Suppressor macrophage treated with lipopolysaccharide for 1 hour (primary cell): Measurements from ENCODE around the gene NISCH.

Experiments
- DNase-seq, 3 donors: peaks; one replicate each; pipeline ENCODE4 v3.0.0-alpha.2; 2020 to 2022

NISCH gene

DNA sequence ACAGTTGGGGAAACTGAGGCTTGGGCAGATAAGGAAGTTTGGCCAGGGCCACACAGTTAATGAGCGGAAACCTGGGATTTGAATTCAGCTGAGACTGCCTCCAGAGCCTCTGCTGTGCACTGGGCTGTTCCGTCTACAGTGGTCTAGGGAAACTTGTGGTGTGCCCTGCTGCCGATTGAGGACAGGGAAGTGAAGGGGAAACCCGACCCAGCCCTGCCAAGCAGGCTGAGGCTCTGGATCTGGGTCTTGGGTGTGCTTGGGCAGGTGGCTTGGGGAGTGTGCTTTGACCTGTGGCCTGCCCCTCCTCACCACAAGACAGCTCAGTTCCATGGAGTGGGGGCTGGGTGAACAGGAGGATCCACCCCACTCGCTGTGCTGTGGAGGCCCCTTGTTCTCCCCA is 17.6 kb downstream of the NISCH start:
- DNase-seq = peak; percentile 44 to 64 (median 51)

DNA sequence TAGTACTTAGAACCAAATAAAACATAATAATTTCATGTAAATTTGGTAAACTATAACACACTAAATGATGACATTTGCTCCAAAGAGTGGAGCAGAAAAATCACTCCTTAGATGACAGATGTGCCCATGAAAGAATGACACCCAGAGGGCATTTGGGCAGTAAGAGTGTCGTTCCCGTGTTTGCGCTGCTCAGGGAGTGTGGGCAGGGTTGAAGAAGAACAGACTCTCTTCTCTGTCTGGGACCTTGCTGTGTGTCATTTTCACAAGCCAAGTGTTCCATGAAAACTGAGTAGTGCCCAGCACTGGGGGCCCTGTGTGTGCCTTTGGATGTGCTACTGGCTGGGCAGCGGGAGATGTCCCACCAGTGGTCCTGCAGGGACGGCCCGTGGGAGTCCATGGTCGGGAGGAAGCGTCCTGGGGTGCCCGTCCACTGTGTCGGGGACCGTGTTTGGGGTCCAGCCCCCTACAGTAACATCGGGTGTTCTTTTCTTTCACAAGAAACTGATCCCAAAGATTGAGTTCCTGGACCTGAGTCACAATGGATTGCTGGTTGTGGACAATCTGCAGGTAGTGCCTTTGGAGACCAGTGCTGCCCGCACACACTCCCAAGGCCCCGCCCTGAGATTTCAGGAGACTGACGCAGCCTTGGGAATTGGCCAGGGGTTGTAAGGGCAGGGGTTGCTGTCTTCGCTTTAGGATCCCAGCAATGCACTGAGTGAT is 21.8 kb downstream of the NISCH start:
- no peak for DNase-seq

GRCh38 chr3:52477796-52478095 is 22.3 kb downstream of the NISCH start:
- DNase-seq = peak in 1 of 3 donors; percentile 31

GRCh38 chr3:52479037-52479876 is 23.9 kb downstream of the NISCH start:
- DNase-seq = no peak

GRCh38 chr3:52479877-52480575 is 24.6 kb downstream of the NISCH start:
- peak; percentile 52 to 59 (median 58) for DNase-seq

DNA sequence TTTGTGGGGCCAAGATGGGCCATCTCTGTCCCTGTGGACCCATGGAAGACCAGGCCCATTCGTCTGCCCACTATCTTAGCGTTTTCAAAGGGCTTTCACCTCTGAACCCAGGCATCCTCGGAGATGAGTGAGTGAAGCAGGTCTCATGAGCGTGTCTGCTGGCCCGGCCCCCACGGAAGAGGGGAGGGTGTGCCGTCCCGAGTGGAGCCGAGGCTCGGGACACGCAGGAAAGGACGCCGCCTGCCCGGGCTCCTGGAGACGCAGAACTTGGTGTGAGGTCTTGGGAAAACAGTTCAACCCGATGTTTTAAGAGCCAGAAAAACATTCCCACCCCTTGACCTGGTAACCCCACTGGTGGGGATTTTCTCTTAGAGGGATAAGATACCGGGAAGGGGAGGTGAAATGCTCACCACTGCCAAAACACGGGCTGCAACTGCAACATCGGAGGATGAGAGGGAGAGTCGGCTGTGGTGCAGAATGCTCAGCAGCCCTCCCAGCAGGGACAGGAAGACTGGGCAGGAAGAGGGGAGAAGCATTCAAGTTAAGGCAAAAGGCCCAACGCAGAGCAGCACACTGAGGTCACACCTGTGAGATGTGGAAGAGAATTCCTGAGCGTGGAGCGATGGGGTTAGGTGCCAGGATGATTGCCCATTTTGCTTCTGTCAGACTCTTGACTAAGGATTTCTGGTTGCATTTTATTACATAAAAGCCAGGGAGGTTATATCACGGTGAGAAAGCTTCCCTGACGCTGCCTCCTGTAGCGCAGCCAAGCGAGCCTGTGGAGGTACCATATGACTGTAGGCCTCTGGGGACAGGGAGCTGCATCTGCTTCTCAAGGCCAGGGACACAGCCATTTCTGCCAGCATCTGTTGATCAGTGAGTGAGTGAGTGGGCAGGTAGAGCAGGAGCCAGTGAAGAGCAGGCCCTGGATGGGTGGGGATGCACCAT is 25.6 kb downstream of the NISCH start:
- no peak for DNase-seq

DNA sequence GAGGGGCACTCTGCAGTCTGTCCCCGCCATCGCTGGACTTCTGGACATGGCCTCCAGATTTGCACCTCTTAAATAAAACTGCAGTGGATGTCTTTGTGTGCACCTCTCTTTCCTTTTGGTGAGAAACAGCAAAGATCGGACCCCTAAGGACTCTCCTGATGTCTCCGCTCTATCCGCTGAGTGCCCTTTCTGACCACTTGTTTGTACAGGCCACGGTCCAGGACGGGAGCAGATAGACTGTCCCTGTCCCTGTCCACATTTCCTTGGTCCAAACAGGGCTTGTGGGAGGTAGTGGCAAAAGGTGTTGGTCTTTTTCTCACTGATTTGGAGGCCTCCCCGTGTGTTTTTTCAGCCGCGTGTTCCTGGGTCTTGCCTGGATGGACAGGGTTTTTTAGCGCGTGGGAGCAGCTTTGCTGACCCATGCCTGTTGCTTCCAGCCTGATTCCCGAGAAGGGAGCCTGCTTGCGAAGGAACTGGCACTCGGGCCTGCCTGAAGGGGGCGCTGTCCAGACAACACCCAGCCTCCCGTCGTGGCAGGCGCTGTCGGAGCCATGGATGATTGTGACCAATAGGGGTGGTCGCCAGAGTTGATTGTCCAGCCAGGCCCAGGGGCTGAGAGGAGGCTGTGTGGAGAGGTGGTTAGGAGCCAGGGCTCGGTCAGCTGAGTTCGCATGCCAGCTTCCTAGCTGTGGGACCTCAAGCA is 26.6 kb downstream of the NISCH start:
- DNase-seq = no peak

DNA sequence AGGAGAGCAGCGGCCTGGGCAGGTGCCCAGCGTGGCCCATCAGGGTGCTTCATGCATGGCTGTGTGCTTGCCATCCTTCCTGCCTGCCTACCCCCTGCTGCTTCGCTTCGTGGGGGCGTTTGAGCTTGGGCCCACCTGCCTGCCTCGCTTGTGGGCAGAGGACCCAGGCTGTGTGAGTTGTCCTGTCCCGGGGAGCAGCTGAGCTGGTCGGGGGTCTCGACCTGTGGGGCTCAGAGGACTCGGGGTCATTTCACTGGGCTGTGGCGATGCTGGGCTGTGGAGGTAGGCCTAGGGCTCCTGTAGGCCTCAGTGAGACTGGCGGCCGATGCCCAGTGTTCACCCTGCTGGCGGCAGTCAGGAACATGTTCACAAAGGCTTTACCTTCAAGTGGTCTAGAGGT is 27.7 kb downstream of the NISCH start:
- no peak for DNase-seq

DNA sequence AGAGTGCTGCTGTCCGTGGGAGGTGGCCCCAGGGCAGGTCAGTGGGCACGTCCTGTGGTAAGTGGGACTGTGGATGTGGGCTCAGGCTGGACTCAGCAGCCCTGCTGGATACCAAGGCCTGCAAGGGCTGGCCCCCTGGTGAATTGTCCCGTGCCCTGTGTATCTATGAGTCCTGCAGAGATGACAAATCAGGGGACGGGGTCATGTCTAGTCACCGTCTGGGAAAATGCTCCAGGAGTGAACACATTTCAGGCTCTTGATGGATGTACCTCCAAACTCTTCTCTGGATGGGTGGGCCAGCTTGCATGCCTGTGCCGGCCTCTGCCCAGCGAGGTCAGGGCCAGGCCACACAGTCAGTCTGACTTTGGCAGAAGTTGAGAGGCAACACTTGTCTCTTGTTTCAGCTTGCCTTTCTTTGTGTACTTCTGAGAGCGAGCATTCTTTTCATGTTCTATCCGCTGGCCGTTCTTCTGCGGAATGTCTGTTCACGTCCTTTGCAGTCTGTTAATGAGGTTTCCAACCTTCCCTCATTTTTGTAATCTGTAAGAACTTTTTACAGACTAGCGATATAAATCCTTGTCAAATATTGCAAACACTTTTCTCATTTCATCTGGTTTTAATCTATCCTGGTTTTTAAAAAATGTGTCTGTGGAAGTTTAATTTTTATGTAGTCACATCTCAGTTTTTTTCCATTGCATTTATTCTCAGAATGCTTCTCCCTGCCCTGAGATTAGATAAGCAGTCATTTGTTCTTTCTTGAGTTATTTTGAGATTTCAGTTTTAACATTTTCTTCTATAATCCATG is 28.4 kb downstream of the NISCH start:
- no peak for DNase-seq

- no peak for DNase-seq
Measured at GRCh38 chr3:52484680-52485461, 29.5 kb downstream of the NISCH start.

DNA sequence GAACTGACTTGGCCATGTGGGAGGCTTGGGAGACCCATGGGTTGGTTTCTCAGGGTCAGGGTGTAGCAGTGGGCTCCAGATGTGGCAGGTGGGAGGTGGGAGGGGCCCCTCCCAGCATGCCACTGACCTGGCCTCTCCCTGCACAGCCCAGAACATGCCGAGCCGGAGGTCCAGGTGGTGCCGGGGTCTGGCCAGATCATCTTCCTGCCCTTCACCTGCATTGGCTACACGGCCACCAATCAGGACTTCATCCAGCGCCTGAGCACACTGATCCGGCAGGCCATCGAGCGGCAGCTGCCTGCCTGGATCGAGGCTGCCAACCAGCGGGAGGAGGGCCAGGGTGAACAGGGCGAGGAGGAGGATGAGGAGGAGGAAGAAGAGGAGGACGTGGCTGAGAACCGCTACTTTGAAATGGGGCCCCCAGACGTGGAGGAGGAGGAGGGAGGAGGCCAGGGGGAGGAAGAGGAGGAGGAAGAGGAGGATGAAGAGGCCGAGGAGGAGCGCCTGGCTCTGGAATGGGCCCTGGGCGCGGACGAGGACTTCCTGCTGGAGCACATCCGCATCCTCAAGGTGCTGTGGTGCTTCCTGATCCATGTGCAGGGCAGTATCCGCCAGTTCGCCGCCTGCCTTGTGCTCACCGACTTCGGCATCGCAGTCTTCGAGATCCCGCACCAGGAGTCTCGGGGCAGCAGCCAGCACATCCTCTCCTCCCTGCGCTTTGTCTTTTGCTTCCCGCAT is 31.8 kb downstream of the NISCH start:
- DNase-seq = no peak

DNA sequence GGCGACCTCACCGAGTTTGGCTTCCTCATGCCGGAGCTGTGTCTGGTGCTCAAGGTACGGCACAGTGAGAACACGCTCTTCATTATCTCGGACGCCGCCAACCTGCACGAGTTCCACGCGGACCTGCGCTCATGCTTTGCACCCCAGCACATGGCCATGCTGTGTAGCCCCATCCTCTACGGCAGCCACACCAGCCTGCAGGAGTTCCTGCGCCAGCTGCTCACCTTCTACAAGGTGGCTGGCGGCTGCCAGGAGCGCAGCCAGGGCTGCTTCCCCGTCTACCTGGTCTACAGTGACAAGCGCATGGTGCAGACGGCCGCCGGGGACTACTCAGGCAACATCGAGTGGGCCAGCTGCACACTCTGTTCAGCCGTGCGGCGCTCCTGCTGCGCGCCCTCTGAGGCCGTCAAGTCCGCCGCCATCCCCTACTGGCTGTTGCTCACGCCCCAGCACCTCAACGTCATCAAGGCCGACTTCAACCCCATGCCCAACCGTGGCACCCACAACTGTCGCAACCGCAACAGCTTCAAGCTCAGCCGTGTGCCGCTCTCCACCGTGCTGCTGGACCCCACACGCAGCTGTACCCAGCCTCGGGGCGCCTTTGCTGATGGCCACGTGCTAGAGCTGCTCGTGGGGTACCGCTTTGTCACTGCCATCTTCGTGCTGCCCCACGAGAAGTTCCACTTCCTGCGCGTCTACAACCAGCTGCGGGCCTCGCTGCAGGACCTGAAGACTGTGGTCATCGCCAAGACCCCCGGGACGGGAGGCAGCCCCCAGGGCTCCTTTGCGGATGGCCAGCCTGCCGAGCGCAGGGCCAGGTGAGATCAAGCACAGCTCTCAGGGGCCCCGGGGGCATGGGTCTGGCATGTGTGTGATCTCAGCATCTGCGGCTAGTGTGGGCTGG is 32.6 kb downstream of the NISCH start:
- DNase-seq = no peak

- DNase-seq = no peak
Measured at GRCh38 chr3:52488746-52489145, 33.3 kb downstream of the NISCH start.

GRCh38 chr3:52489453-52489852 is 34.0 kb downstream of the NISCH start:
- DNase-seq = no peak

DNA sequence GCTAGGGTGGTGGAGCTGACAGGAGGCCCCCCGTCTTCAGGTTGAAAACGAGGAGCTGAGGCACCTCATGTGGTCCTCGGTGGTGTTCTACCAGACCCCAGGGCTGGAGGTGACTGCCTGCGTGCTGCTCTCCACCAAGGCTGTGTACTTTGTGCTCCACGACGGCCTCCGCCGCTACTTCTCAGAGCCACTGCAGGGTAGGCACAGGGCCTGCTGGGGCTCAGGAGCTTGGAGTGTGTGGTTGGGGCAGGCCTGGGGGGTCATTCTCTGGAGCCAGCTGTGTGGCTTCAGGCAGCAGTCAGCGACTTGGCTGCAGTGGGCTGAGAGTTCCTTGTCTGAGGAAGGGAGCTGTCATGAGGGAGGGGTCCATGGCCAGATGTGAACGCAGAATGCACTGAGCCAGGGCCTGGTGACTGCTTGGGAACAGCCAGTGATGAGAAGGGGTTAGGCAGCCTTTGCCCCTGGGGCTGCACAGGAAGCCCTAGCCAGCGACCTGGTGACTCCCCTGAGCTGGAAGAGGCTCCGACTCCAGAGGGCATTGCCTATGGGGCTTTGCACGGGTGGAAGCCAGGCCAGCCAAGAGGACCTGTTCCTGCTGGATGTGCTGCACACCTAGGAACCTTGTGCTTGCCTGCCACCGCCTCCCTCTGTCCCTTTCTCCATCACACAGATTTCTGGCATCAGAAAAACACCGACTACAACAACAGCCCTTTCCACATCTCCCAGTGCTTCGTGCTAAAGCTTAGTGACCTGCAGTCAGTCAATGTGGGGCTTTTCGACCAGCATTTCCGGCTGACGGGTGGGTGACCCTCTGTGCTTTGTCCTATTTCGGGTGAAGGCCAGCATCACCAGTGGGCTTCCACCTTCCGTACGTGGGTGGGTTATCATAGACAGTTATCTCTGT is 34.9 kb downstream of the NISCH start:
- no peak for DNase-seq

DNA sequence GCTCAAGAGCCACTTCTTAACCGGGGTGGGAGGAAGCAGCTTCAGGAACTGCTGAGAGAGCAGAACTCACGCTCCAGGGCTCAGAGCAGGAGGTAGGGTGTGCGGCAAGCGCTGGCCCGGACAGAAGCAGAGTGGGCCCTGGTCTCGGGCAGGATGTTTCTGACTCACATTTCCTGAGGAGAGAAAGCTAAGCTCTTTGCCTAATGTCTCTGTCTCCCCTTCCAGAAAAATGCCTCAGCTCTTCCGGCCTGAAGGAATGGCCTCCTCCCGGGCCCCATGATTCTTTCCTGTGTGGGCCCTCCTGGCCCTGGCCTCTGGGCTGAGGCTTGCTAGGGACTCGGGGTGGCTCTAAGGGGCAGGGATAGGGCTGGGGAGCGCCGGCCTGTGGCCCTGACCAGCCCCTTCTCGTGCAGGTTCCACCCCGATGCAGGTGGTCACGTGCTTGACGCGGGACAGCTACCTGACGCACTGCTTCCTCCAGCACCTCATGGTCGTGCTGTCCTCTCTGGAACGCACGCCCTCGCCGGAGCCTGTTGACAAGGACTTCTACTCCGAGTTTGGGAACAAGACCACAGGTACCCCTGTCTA is 35.6 kb downstream of the NISCH start:
- peak; percentile 78 to 83 (median 78) for DNase-seq

- DNase-seq = no peak
Measured at GRCh38 chr3:52492059-52492458, 36.7 kb downstream of the NISCH start.
